Measurements from ENCODE around the gene PPP6R2. TPM values are rescaled to one million over a fixed set of nuclear protein-coding genes. Genes with fewer than 3 reads are reported as not detected.

PPP6R2 gene
- total RNA-seq, 1 experiment from 2014 or later, result 47.8 TPM

- TF ChIP-seq ZNF281 (CRISPR knock-in tag; IDR thresholded peaks at IDR 0.05) (no peak), USF1 (CRISPR knock-in tag; IDR thresholded peaks at IDR 0.05) (no peak), AR (CRISPR knock-in tag; IDR thresholded peaks at IDR 0.05) (no peak), E2F5 (CRISPR knock-in tag; IDR thresholded peaks at IDR 0.05) (peak; percentile 10; the same call in 1 of the 2 replicates), ZSCAN18 (CRISPR knock-in tag; IDR thresholded peaks at IDR 0.05) (no peak), USF2 (CRISPR knock-in tag; IDR thresholded peaks at IDR 0.05) (no peak), ZNF671 (CRISPR knock-in tag; IDR thresholded peaks at IDR 0.05) (no peak), E2F1 (CRISPR knock-in tag; IDR thresholded peaks at IDR 0.05) (0 out of 2 replicates have a peak, but pooled peaks have one; percentile 40), NR2C2 (CRISPR knock-in tag; IDR thresholded peaks at IDR 0.05) (no peak), GABPB1 (CRISPR knock-in tag; IDR thresholded peaks at IDR 0.05) (peak; percentile 95), TEAD4 (CRISPR knock-in tag; IDR thresholded peaks at IDR 0.05) (no peak), SMAD3 (CRISPR knock-in tag; IDR thresholded peaks at IDR 0.05; ENCODE audit: borderline replicate concordance) (no peak), CREB1 (CRISPR knock-in tag; IDR thresholded peaks at IDR 0.05) (no peak), HMGA2 (CRISPR knock-in tag; IDR thresholded peaks at IDR 0.05) (no peak), SP1 (CRISPR knock-in tag; conservative IDR thresholded peaks at IDR 0.05) (peak; percentile 81), ZNF396 (CRISPR knock-in tag; IDR thresholded peaks at IDR 0.05; ENCODE audit: borderline replicate concordance) (no peak), CTCF (IDR thresholded peaks at IDR 0.05) (no peak), ERG (CRISPR knock-in tag; IDR thresholded peaks at IDR 0.05) (no peak), ZNF317 (CRISPR knock-in tag; IDR thresholded peaks at IDR 0.05; ENCODE audit: borderline replicate concordance, low read depth) (no peak; the same call in 1 of the 2 replicates)
These were observed 138.4 kb downstream of the PPP6R2 start, which contains the start of gene ADM2 (continued) for GRCh38 chr22:50481440-50482106.
